COLO668 (cell line): ENCODE data around the gene CYP17A1.
"Not testable (repeated sequence)": the region's sequence is repeated elsewhere in the genome, so short reads cannot be mapped to it uniquely, and the experiment has no call there.

ENCODE experiments used
- DNase-seq: peaks from one replicate; lab custom pipeline; 2025; ENCODE audit not compliant: unreplicated experiment; lab: John Stamatoyannopoulos, UW

CYP17A1 gene, protein sequence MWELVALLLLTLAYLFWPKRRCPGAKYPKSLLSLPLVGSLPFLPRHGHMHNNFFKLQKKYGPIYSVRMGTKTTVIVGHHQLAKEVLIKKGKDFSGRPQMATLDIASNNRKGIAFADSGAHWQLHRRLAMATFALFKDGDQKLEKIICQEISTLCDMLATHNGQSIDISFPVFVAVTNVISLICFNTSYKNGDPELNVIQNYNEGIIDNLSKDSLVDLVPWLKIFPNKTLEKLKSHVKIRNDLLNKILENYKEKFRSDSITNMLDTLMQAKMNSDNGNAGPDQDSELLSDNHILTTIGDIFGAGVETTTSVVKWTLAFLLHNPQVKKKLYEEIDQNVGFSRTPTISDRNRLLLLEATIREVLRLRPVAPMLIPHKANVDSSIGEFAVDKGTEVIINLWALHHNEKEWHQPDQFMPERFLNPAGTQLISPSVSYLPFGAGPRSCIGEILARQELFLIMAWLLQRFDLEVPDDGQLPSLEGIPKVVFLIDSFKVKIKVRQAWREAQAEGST

DNA sequence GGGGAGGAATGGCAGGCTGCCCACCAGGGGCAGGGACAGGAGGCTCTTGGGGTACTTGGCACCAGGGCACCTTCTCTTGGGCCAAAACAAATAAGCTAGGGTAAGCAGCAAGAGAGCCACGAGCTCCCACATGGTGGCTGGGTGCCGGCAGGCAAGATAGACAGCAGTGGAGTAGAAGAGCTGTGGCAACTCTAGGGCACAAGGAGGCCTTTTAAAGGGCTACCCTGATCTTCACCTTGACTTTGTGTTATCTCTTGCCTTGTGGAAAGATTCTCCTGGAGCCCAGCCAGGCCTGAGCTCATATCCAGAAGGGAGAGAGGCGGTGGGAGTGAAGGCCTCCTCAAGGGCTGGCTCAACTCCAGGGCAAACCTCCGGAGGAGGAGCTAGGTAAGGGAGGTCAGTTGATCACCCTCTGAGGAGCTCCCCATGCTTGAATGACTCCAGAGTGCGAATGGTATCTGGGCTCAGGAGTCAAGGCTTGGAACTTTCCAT is at the start of gene CYP17A1:
Gene CYP17A1 (minus strand): TSS at position 184 of the 492 bp plus-strand sequence. CDS start 52 bp downstream, at position 132.
- no peak for DNase-seq

DNA sequence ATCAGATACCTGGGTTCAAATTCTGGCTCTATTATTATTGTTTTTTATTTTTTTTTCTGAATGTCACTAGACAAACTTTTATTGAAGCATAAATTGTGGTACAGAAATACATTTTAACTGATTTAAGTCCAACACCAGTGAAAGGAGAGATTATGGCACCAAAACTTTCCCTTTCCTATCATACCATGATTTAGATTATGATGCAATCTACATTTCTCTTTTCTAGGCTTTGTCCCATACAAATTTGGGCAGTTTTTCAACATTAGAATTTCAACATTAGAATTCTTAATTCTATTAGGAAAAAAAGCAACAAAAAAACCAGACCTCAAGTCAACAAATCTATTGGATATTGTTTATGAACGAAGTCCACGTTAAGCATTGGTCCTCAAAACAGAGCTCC is 43.0 kb upstream of the CYP17A1 start:
- no peak for DNase-seq

DNA sequence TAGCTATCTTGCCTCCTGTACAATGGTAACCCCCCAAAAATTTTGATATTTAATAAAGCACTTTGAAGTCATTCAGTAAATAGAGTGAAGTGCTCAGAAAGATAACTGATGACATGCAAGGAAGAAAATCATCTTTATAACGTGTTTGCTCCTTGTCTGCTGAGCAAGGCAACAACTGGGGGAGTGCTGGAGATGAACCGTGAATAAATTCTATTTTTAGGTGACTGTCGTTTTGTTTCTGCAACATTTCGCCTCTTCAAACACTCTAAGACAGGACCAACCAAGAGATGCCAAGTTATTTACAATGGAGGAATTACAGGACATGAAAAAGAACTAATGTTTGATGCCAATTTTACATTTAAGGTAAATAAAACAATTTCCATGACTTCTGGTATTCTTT is 41.4 kb upstream of the CYP17A1 start:
- DNase-seq: no peak

DNA sequence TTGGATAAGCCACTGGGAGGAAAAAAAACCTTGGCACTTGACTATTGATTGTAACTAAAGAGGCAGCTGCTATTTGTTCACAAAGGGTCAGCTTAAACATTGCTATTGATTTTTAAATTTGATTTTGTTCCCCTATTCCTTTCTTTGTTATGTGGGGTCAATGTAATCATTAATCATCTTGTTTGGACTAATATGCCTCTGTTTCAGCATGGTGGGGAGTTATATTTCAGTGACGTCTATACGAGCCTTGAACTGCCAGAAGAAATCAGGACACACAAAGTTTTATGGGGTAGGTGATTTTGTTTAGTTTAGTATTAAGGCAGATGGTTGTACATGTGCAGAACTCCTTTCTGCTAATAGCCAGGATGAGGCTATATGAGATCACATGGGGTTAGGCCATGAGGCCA is 39.5 kb upstream of the CYP17A1 start:
- DNase-seq: no peak

DNA sequence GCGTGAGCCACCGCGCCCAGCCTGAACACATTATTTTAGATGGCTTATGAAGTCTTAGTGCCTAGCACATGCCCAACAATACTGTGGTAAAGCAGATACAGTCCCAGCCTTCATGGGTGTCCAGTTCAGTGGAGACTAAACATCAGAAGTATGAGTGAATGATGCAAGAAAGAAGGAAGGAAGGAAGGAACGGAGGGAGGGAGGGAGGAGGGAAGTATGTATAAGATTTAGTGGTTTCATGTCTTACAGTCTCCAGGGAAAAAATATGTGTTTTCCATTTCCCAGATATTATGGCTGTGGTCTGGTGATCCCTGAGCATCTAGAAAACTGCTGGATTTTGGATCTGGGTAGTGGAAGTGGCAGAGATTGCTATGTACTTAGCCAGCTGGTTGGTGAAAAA is 35.0 kb upstream of the CYP17A1 start:
- DNase-seq: no peak

DNA sequence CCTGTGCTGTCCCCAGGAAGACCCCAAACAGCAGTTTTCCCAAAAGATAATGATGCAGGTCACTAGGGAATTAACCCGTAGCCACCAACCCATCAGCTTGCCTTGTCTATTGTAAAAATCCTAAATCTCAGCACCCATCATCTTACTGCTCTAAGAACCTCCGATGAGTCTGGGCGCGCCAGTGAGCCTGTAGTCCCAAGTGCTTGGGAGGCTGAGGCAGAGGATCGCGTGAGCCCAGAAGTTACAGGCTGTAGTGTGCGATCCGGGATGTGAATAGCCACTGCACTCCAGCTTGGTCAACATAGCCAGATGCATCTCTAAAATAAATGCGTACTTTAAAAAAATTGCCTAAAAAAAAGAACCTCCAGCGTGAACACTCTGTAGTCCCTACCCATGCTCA is 33.0 kb upstream of the CYP17A1 start:
- no peak for DNase-seq

DNA sequence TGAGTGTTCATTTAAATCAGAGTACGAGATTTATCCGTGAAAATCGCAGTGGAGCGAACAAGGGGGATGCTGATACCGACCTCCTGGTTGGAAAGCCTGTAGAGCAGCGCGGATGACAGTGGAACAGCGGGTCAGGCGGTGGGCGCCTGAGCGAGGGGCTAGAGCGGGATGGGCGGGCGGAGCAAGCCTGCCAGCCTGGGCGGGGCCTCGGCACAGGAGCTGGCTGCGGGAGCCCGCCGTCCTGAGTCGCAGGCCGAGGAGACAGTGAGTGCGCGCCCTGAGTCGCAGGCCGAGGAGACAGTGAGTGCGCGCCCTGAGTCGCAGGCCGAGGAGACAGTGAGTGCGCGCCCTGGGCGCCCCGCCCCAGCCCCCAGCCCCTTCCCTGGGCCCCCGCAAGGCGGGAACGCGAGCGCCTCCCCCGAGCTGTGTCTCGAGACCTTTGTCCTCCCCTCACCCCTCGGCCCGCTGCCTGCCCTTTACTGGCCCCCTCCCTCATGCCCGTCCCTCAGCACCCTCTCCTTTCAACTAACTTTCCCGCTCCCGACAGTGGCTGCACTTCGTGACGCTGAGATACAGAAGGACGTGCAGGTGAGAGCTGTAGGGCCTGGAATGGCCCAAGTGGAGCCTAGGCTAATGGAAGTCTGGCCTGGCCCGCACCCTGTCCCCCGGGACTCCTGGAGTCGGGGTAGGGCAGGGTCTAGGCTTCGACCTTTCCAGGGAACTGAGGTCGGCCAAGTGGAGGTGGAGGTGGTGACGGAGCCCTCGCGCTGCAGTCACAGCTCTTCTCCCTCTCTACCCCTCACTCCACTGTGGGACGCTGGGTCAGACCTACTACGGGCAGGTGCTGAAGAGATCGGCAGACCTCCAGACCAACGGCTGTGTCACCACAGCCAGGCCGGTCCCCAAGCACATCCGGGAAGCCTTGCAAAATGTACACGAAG is 32.3 kb upstream of the CYP17A1 start, which contains the start of gene AS3MT:
Gene AS3MT (plus strand): TSS at position 213 of the 941 bp plus-strand sequence. CDS start 123 bp downstream, at position 336.
- no peak for DNase-seq

DNA sequence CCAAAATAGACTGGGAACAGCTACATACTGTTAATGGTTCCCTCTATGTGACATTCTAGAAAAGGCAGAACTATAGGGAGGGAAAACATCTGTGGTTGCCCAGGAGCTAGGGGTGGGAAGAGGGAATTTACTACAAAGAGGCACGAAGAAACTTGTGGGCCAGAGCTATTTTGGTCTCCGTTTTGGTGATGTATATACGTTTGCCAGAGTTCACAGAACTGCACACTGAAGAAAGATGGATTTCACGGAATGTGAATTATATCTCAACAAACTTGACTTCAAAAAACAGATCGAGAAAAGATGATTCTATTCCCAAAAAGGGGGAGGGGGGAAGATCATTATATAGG is 31.7 kb upstream of the CYP17A1 start:
- no peak for DNase-seq

DNA sequence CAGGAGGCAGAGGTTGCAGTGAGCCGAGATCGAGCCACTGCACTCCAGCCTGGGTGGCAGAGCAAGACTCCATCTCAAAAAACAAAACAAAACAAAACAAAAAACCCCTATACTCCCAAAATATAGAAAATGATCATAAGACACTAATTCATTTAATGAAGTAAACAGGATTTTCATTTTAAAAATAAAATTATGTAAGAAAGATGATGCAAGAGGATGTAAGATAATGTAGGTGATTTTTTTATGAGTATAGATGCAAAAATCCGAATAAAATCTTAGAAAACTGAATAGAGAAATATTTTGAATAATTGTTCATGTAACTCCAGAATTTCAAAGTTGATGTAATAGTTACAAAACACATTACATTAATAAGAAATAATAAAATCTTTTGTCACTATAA is 28.4 kb upstream of the CYP17A1 start:
- DNase-seq: no peak

DNA sequence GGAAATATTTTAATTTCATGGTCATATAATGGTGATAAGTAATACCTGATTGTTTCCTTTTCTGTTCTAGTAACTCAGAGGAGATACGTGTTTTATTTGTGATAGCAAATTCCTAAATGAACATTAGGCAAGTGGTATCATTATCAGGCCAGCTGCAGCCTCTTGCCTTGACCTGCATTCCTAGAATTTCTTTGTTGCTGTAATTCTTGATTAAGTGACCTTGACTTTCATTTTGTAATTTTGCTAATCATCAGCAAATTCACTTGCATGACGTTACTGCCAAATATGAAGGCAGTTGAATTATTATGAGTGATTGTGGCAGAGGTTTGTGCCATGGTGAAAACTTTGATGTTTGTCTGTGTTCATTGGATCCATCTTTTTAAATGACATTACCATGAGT is 26.4 kb upstream of the CYP17A1 start:
- DNase-seq: no peak

DNA sequence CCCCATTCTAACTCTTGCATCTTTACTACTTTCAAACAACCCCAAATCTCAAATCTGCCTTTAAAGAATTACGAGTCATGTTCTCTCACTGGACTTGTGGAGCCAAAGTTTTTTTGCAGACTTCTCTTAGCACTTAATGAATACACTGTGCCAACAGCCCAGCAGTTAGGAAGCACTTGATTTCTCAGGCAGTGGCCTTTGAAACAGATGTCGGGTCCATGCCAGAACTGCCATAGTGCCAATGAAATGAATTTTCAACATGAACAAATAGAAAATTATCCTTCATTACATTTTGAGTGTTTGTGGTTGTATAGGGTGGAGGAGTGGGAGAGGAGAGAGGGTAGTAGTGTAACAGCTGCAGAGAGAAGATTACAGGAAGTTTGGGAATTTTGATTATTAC is 22.7 kb upstream of the CYP17A1 start:
- DNase-seq: no peak

DNA sequence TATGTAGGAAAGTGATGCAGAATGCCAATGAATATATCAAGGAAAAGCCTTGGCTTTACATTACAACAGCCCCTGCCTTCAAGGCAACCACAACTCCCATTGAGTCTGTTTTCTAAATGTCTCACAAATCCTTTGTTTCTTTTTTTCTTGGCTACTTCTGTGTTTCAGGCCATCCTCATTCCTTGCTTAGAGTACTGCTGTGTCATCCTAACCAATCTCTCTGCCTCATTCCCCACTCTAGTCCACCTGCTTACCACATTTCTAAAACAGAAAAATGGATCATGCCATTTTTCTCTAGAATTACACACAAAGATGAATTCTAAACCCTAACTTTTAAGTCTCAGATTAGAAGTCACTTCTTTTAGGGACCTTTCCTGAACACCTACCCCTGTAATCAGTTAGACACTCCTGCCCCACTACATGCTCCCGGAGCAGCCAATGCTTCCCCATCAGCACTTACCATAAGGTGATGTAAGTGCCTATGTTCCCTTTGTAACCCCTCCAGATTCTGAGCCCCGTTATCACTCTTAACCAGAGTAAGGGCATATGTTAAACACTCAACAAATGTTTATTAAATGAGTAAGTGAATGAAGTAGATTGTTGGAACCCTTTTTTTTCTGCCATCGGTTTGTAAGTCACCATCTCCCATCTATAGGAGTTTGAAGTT is 19.7 kb upstream of the CYP17A1 start:
- DNase-seq: no peak

DNA sequence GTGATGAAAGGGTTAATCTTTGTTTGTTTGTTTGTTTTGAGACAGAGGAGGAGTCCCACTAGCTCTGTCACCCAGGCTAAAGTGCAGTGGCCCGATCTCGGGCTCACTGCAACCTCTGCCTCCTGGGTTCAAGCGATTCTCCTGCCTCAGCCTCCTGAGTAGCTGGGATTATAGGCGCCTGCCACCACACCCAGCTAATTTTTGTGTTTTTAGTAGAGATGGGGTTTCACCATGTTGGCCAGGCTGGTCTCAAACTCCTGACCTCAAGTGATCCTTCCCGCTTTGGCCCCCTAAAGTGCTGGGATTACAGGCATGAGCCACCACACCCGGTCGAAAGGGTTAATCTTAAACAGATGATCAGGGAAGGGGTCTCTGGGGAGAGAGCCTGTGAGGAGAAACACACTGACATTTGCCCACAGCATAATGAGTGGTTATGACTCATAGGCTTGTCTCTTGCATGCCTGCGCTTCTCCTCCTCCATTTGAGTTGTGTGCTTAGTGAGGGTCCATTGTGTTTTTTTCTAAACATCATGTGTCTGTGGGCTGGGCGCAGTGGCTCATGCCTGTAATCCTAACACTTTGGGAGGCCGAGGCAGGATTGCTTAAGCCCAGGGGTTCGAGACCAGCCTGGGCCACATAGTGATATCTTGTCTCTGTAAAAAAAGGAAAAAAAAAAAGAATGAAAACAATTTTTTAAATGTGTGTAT is 18.7 kb upstream of the CYP17A1 start:
- DNase-seq: not testable (repeated sequence)

DNA sequence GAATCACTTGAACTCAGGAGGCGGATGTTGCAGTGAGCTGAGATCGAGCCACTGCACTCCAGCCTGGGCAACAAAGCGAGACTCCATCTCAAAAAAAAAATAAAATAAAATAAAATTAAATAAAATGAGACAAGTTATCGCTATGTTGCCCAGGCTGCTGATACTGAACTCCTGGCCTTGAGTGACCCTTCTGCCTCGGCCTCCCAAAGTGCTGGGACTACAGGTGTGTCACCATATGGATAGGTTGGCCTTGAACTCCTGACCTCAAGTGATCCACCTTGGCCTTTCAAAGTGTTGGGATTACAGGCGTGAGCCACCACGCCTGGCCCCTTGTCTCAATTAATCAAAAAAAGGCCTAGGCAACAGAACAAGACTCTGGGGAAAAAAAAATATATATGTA is 16.0 kb upstream of the CYP17A1 start:
- DNase-seq: not testable (repeated sequence)

DNA sequence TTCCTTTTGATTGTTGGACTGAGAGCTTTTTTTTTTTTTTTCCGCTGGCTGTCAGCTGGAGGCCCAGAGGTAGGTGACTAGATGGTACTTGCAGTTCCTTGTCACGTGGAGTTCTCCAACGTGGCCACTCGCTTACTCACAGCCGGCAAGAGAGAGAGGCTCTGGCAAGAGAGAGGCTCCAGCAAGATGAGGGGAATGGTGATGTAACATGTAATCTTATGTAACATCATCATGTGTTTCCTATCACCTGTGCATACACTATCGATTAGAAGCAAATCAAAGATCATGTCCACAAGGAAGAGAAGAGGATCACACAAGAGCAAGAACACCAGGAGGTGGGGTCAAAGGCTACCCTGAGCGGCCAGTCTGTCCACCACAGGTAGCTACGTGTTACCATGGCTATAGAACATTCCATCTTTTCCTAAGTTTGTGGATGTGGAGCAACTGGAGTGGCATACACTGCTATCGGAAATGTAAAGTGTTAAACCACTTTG is 12.9 kb upstream of the CYP17A1 start:
- DNase-seq: no peak

DNA sequence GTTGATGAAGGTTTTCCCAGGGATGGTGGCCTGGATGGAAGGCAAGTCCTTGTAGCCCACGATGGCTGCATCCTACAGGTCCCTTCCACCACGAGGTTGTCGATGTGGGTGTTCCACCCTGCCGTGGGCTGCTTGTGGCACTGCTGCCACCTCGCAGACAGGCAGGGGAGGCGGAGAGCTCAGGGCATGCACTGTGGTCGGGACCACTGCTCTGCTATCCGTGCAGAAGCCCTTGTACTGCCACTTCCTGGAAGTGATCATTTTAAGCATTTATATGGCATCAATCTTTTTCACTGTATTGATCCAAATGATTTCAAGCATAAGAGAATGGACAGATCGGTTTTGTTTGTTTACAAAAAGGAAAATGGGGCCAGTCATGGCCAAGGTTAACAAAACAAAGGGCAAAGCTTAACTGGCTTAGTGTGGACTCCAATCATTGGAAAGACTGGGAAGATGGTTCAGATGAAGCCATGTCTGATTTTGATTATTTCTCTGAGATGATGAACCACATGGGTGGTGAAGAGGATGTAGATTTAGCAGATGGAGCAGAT is 8.2 kb upstream of the CYP17A1 start:
- no peak for DNase-seq

DNA sequence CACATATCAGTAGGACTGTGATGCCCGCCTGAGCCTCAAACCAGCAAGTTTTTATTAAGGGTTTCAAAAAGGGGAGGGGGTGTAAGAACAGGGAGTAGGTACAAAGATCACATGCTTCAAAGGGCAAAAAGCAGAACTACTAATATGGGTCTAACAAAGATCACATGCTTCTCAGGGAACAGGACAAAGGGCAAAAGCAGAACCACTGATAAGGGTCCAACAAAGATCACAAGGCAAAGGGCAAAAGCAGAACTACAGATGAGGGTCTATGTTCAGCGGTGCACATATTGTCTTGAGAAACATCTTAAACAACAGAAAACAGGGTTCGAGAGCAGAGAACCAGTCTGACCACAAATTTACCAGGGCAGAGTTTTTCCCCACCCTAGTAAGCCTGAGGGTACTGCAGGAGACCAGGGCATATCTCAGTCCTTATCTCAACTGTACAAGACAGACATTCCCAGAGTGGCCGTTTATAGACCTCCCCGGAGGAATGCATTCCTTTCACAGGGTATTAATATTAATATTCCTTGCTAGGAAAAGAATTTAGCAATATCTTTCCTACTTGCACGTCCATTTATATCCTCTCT is 7.1 kb upstream of the CYP17A1 start:
- not testable (repeated sequence) for DNase-seq

DNA sequence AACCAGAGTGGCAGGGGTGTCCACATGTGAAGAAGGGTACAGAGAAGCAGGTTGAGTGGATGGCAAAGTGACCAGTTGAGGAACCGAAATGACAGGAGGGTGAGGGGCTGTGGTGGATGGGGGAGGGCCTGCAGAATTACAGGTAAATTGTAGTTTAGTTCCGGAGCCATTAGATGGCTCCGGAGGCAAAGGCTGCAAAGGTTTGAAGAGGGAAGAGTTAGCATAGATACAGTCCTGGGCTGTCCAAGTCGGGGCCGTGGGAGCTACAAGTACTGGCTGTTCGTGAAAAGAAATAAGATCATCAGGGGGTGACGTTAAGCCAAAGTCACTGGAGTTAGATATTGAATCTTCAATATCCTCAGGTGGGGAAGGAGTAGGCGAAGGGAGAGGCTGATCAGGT is 5.9 kb upstream of the CYP17A1 start:
- not testable (repeated sequence) for DNase-seq

DNA sequence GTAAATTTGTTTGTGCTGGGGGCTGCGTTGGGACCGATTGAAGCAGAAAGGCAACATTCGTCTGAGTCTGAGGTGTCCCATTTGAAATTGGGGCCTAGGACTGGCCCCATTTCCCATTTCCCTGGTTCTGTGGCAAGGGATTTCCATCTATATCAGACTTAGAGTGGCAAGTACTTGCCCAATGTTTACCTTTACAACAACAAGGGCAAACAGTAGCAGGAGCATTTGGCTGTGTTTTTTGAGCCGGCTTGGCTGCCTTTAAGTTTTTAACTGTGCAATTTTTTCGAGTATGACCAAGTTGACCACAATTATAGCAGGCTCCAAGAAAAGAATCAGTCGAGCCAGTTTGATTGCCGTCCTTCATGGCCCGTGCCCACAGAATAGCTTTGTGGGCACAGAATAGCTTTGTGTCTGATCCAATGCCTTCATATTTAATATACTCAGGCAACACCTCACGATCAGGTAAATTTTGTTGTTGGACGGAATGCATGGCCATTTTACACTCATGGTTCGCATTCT is 4.7 kb upstream of the CYP17A1 start:
- DNase-seq: no peak
